Hepatocyte (in vitro differentiated cells): Measurements from ENCODE around the gene PLCH2. TPM values are rescaled to one million over a fixed set of nuclear protein-coding genes. Genes with fewer than 3 reads are reported as not detected.

Source experiments
- DNase-seq: peaks from one replicate; pipeline ENCODE4 v3.0.0-alpha.2; 2016; ENCODE audit warnings: low spot score
- H2AFZ ChIP-seq: fragments of 200-600 bp; sonication (generic); 2 replicates; pipeline ENCODE4 v1.6.0; 2016; ENCODE audit warnings: antibody characterized with exemption, mild to moderate bottlenecking
- H3K27ac ChIP-seq: fragments of 200-600 bp; sonication (generic); 2 replicates; pipeline ENCODE4 v1.5.1; 2016; ENCODE audit warnings: mild to moderate bottlenecking
- H3K27me3 ChIP-seq: fragments of 200-600 bp; sonication (generic); 2 replicates; pipeline ENCODE4 v1.6.1; 2016
- H3K36me3 ChIP-seq: fragments of 200-600 bp; sonication (generic); replicated peaks from 2 replicates; pipeline ENCODE4 v1.5.1; 2016; ENCODE audit warnings: low read depth; ENCODE audit not compliant: insufficient read depth
- H3K4me1 ChIP-seq: fragments of 200-600 bp; sonication (generic); 2 replicates; pipeline ENCODE4 v1.5.1; 2016; ENCODE audit warnings: mild to moderate bottlenecking, moderate library complexity; ENCODE audit not compliant: insufficient read depth
- H3K4me2 ChIP-seq: fragments of 200-600 bp; sonication (generic); 2 replicates; pipeline ENCODE4 v1.6.0; 2016
- H3K4me3 ChIP-seq: fragments of 200-600 bp; sonication (generic); 2 replicates; pipeline ENCODE4 v1.5.1; 2016; ENCODE audit warnings: mild to moderate bottlenecking
- H3K79me2 ChIP-seq: fragments of 200-600 bp; sonication (generic); 2 replicates; pipeline ENCODE4 v1.6.0; 2017; ENCODE audit warnings: mild to moderate bottlenecking
- H3K9me2 ChIP-seq: fragments of 200-600 bp; sonication (generic); replicated peaks from 2 replicates; pipeline ENCODE4 v1.6.0; 2017; ENCODE audit warnings: mild to moderate bottlenecking; ENCODE audit not compliant: insufficient read depth
- H3K9me3 ChIP-seq: fragments of 200-600 bp; sonication (generic); 2 replicates; pipeline ENCODE4 v1.5.1; 2016; ENCODE audit warnings: low read depth, mild to moderate bottlenecking
- H4K20me1 ChIP-seq: fragments of 200-600 bp; sonication (generic); 2 replicates; pipeline ENCODE4 v1.6.0; 2016; ENCODE audit warnings: mild to moderate bottlenecking; ENCODE audit not compliant: insufficient read depth, poor library complexity, severe bottlenecking
- CTCF ChIP-seq: fragments of 200-600 bp; sonication (generic); IDR thresholded peaks from 2 replicates; pipeline ENCODE4 v1.5.1; 2016; ENCODE audit warnings: antibody characterized with exemption, mild to moderate bottlenecking; ENCODE audit not compliant: poor library complexity
- EZH2 ChIP-seq: fragments of 200-600 bp; sonication (generic); IDR thresholded peaks from 2 replicates; pipeline ENCODE4 v1.6.1; 2016; ENCODE audit warnings: antibody characterized with exemption, mild to moderate bottlenecking, borderline replicate concordance
- EZH2phosphoT487 ChIP-seq: fragments of 200-600 bp; sonication (generic); IDR thresholded peaks from one replicate; pipeline ENCODE4 v1.6.1; 2018; ENCODE audit warnings: antibody characterized with exemption, mild to moderate bottlenecking, low read depth, moderate library complexity; ENCODE audit not compliant: unreplicated experiment, severe bottlenecking
- WGBS: methylation state at CpG from one replicate; pipeline ENCODE4 v1.1.6; 2016; ENCODE audit warnings: low lambda C conversion rate; ENCODE audit errors: missing lambda C conversion rate; 5-methylcytosine and 5-hydroxymethylcytosine counted together
- polyA plus RNA-seq: library from polyadenylated mRNA; unstranded; fragments of >200 nt; fragmentation: Nextera tagmentation; extraction: Ambion mirVana; gene quantifications from 2 replicates; pipeline ENCODE4 v1.2.1, GENCODE V29; 2016
- total RNA-seq: library from RNA; depleted of rRNA; stranded (reverse); fragments of >200 nt; gene quantifications from 2 replicates; pipeline ENCODE4 v1.2.3, GENCODE V29; 2014

PLCH2 gene
- total and polyA plus RNA-seq, 2 experiments from 2014 or later: 1.3 to 3.4 TPM

DNA sequence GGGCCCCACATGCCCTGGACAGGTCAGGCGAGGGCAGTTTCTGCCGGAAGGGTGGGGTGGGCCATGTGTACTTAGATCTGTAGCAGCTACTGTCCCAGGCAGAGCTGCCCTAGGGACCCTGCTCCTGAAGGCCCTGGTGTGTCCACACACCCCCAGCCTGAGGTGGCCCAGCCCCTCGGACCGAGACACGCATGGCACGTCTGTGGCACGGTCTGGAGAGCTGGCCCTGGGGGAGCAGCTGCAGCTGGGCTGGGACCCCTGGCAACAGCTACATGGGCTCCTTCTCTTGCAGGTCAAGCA, 25.7 kb downstream of the PLCH2 start:
- no peaks in the 10 kb centered on the region for H3K36me3 ChIP-seq
- no peaks in the 10 kb centered on the region for H4K20me1 ChIP-seq
- H3K79me2 ChIP-seq: no peaks in the 10 kb centered on the region
- no peaks in the 10 kb centered on the region for H3K9me3 ChIP-seq
- H2AFZ ChIP-seq: no peak overlapping the region
- no peaks in the 10 kb centered on the region for H3K9me2 ChIP-seq
- no peak for DNase-seq
- H3K4me3 ChIP-seq: no peak overlapping the region
- H3K4me2 ChIP-seq: no peak overlapping the region
- peaks cover 7% of the 10 kb centered on the region for H3K4me1 ChIP-seq
- TF ChIP-seq CTCF (no peak), EZH2 (no peak), EZH2phosphoT487 (no peak)
- no peak overlapping the region for H3K27ac ChIP-seq
- WGBS: 84% methylated on average over 7 of the region's 7 CpGs
- no peaks in the 10 kb centered on the region for H3K27me3 ChIP-seq

GRCh38 chr1:2502210-2502609, 26.1 kb downstream of the PLCH2 start:
- H3K79me2 ChIP-seq: no peaks in the 10 kb centered on the region
- H3K27me3 ChIP-seq: no peaks in the 10 kb centered on the region
- peaks cover 7% of the 10 kb centered on the region for H3K4me1 ChIP-seq
- no peaks in the 10 kb centered on the region for H3K9me2 ChIP-seq
- H3K4me2 ChIP-seq: no peak overlapping the region
- TF ChIP-seq CTCF (no peak), EZH2 (no peak), EZH2phosphoT487 (no peak)
- H3K27ac ChIP-seq: no peak overlapping the region
- no peak for DNase-seq
- H3K9me3 ChIP-seq: no peaks in the 10 kb centered on the region
- 95% methylated on average over 33 of the region's 34 CpGs for WGBS
- no peak overlapping the region for H2AFZ ChIP-seq
- no peaks in the 10 kb centered on the region for H4K20me1 ChIP-seq
- no peaks in the 10 kb centered on the region for H3K36me3 ChIP-seq
- H3K4me3 ChIP-seq: no peak overlapping the region

DNA sequence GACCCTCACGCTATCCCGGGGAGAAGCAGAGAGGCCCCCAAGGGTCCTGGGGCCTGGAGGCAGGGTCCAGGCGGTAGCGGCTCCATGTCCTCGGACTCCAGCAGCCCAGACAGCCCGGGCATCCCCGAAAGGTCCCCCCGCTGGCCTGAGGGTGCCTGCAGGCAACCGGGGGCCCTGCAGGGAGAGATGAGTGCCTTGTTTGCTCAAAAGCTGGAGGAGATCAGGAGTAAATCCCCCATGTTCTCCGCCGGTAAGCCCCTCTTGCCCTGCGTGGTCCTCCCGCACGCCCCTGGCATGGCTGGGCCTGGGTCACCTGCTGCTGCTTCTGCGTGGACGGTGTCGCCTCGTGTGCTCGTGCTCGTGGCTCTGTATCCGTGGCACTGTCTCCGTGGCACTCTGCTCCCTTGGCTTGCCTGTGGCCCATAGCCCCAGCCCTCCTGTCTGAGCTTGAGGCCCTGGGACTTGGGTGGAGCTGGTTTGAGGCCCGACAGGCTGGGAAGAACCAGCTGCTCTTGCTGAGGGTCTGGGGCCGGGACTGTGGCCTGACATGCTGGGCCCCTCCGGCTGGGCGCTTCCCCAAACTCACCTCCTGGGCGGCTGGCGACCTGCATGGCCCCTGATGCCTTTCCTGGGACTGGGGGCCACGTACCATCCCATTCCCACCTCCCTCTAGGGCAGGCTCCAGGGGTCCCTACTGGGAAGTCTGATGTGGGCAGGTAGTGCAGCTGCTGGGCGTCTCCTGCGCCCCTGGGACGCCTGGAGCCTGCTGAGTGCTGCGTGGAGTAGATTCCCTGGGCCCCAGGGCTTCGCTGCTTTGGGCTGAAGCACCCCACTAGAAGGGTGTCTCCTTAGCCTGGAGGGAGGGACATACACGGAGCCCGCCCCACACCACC, 26.8 kb downstream of the PLCH2 start:
- Histone ChIP-seq H3K4me2 (no peak overlapping the region), H3K27me3 (no peaks in the 10 kb centered on the region), H3K79me2 (no peaks in the 10 kb centered on the region), H3K27ac (no peak overlapping the region), H4K20me1 (no peaks in the 10 kb centered on the region), H3K9me3 (no peaks in the 10 kb centered on the region), H2AFZ (no peak overlapping the region), H3K36me3 (no peaks in the 10 kb centered on the region), H3K9me2 (no peaks in the 10 kb centered on the region), H3K4me1 (peaks cover 7% of the 10 kb centered on the region), H3K4me3 (no peak overlapping the region)
- TF ChIP-seq EZH2phosphoT487: no peak
- DNase-seq: no peak
- WGBS: 88% methylated on average over 36 of the region's 36 CpGs

DNA sequence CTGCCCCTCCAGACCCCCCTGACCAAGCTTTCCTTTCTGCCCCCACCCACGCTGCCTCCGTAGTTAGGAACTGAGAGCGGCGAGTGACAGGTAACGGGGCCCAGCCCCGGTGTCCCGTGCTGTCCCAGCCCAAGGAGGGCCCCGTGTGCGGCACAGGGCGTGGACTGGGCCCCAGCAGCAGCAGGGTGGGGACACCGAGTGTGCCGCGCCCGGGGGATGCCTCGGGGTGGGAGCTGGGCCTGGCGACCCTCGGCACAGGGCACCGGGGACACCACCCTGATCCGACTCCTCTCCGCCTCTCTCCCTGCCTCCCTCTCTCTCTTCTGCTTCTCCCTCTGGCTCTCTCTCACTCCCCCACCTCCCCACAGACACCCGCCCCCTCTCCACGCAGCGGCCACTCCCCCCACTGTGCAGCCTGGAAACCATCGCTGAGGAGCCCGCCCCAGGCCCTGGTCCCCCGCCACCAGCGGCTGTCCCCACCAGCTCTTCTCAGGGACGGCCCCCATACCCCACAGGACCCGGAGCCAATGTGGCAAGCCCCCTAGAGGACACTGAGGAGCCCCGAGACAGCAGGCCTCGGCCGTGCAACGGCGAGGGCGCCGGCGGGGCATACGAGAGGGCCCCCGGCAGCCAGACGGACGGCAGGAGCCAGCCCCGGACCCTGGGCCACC, 27.6 kb downstream of the PLCH2 start:
- Histone ChIP-seq H2AFZ (no peak overlapping the region), H3K9me3 (no peaks in the 10 kb centered on the region), H3K27ac (no peak overlapping the region), H3K4me1 (peaks cover 7% of the 10 kb centered on the region), H3K4me3 (no peak overlapping the region), H3K9me2 (no peaks in the 10 kb centered on the region), H4K20me1 (no peaks in the 10 kb centered on the region), H3K36me3 (no peaks in the 10 kb centered on the region), H3K4me2 (no peak overlapping the region), H3K79me2 (no peaks in the 10 kb centered on the region), H3K27me3 (no peaks in the 10 kb centered on the region)
- TF ChIP-seq CTCF (no peak), EZH2phosphoT487 (no peak), EZH2 (no peak)
- 82% methylated on average over 28 of the region's 42 CpGs for WGBS
- no peak for DNase-seq
